Bronchus fibroblast of lung (primary cell): ENCODE measurements around the gene SNX24. TPM values are rescaled to one million over a fixed set of nuclear protein-coding genes. Genes with fewer than 3 reads are reported as not detected.

Source experiments
- total RNA-seq: library from RNA; depleted of rRNA; stranded (reverse); fragments of >200 nt; gene quantifications from 2 replicates; pipeline ENCODE4 v1.2.3, GENCODE V29; 2015

The SNX24 gene, protein sequence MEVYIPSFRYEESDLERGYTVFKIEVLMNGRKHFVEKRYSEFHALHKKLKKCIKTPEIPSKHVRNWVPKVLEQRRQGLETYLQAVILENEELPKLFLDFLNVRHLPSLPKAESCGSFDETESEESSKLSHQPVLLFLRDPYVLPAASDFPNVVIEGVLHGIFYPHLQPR
- 17.8 and 20.3 TPM in 2 replicates for total RNA-seq

DNA sequence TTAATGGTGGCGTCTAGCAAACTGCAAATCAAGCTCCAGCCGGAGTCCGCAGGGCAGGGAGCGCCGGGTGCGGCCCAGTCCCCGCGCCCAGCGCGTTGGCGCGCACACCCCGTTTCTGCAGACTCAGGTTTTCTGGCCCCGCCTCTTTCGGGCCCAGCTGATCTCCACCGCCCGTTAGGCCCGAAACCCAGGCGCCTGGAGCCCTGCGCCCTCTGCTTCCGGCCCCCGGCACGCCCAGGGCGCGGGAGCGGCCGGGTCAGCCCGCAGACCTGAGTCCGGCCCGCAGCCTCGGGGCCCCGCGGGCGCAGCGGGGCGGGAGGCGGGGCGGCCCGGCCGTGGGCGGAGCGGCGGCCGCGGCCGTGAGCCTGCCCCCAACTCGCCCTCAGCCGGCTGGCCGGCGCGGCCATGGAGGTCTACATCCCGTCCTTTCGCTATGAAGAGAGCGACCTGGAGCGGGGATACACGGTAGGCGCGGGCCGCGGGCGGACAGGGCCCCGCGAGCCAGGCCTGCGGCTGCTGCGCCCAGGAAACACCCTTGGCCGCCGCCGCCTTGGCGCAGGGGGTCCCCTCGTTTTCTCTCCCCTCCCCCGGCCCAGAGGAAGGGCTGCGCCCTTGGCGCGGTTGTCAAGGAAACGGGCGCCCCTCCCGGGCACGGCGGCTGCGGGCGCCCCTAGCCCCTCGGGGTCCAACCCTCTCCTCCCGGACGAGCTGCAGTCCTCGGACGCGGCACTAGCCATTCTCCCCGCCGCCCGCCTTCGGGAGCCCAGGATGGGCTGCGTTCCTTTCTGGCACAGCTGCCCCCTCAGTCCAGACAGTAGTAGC lies at the start of gene SNX24:
Gene SNX24 (plus strand): TSS at position 385 of the 822 bp plus-strand sequence. CDS start 21 bp downstream, at position 406.

DNA sequence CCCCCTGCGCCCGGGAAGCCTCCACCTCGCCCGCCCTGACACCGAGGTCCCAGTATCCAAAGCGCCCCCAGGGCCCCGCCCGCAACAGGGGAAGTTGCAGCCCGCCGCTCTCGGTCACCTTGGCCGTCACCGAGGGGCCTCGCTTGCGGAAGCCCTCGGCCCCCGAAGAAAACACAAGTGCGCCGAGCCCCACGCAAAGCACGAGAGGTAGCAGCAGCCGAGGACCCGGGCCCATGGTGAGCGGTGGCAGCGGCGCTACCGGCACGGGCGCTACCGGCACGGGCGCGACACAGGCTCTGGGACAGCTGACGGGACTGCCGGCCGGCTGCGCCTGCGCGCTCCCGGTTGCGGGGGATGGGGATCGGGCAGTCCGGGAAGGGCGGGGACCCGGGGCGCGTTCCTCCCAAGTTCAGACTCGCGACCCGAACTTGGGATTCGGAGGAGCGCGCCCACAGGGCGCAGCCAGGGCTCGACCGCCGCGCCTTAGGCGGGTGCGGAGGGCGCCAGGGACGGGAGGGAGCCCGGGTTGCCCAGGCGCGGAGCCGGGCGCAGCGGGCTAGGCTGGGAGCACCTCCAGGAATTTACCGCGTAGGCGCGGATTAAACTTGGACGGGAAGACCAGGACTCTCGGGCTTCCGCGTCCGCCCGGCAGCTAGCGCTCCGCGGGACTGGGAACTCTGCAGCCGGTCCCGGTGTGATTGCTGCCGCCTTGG lies 191.1 kb downstream of the SNX24 start, which contains the start of gene PPIC:
Gene PPIC (minus strand): TSS at position 335 of the 713 bp plus-strand sequence. CDS start 100 bp downstream, at position 235.

Other genes with a start within 250 kb of the SNX24 start
- 37.2 and 37.9 TPM in 2 replicates for gene SNX2, start 70.5 kb upstream of the SNX24 start, total RNA-seq
- 16.8 and 22.5 TPM in 2 replicates for gene PPIC, start 191.1 kb downstream of the SNX24 start, total RNA-seq
- gene PRDM6, start 243.6 kb downstream of the SNX24 start, total RNA-seq: 2.4 and 3.1 TPM in 2 replicates